ENCODE results near the gene BSCL2. TPM values are rescaled to one million over a fixed set of nuclear protein-coding genes. Genes with fewer than 3 reads are reported as not detected.

Gene BSCL2
- total and polyA plus RNA-seq, 12 donors, result 8.5 to 83.0 (median 19.7) TPM

Other genes starting within 250 kb of the BSCL2 start
- gene AHNAK, start 160.6 kb downstream of the BSCL2 start, total RNA-seq, result 100 to 1,000 TPM; 259 to 447 (median 386) TPM
- 100 to 1,000 TPM; 101 to 113 TPM for gene AHNAK, start 160.6 kb downstream of the BSCL2 start, polyA plus RNA-seq
- 1,000 to 10,000 TPM in 5 of 10 donors, 100 to 1,000 TPM in 5; 784 to 1,131 (median 1,002) TPM for gene EEF1G, start 133.5 kb downstream of the BSCL2 start, total RNA-seq
- gene EEF1G, start 133.5 kb downstream of the BSCL2 start, polyA plus RNA-seq, result 1,000 to 10,000 TPM in 1 of 2 donors, 100 to 1,000 TPM in 1; 555 to 1,173 TPM
- gene TUT1, start 115.9 kb downstream of the BSCL2 start, total RNA-seq, result 10 to 100 TPM in 8 of 10 donors, 1 to 10 TPM in 2; 8.2 to 17.9 (median 12.3) TPM
- 10 to 100 TPM in 1 of 2 donors, 1 to 10 TPM in 1; 9.3 to 19.2 TPM for gene TUT1, start 115.9 kb downstream of the BSCL2 start, polyA plus RNA-seq
- 10 to 100 TPM; 25.0 to 45.3 (median 29.8) TPM for gene MTA2, start 105.6 kb downstream of the BSCL2 start, total RNA-seq
- gene MTA2, start 105.6 kb downstream of the BSCL2 start, polyA plus RNA-seq, result 10 to 100 TPM; 22.1 to 35.3 TPM
- gene EML3, start 94.6 kb downstream of the BSCL2 start, total RNA-seq, result 10 to 100 TPM in 8 of 10 donors, 1 to 10 TPM in 2; 7.7 to 27.2 (median 15.2) TPM
- gene EML3, start 94.6 kb downstream of the BSCL2 start, polyA plus RNA-seq, result 10 to 100 TPM; 18.9 to 50.4 TPM
- gene ROM1, start 94.2 kb downstream of the BSCL2 start, total RNA-seq, result 1 to 10 TPM in 8 of 10 donors, under 1 TPM in 2; 0.81 to 4.4 (median 1.8) TPM
- gene ROM1, start 94.2 kb downstream of the BSCL2 start, polyA plus RNA-seq, result 1 to 10 TPM; 5.3 to 6.6 TPM
- gene B3GAT3, start 85.4 kb downstream of the BSCL2 start, total RNA-seq, result 10 to 100 TPM in 7 of 10 donors, 1 to 10 TPM in 3; 6.8 to 20.7 (median 10.6) TPM
- gene B3GAT3, start 85.4 kb downstream of the BSCL2 start, polyA plus RNA-seq, result 10 to 100 TPM; 29.5 to 41.2 TPM
- gene GANAB, start 60.8 kb downstream of the BSCL2 start, total RNA-seq, result 100 to 1,000 TPM in 3 of 10 donors, 10 to 100 TPM in 7; 84.0 to 148 (median 96.7) TPM
- gene GANAB, start 60.8 kb downstream of the BSCL2 start, polyA plus RNA-seq, result 10 to 100 TPM; 53.2 to 87.2 TPM
- 10 to 100 TPM in 8 of 10 donors, 1 to 10 TPM in 2; 9.7 to 15.0 (median 10.9) TPM for gene INTS5, start 54.1 kb downstream of the BSCL2 start, total RNA-seq
- gene INTS5, start 54.1 kb downstream of the BSCL2 start, polyA plus RNA-seq, result 1 to 10 TPM; 2.8 to 8.3 TPM
- gene C11orf98, start 42.2 kb downstream of the BSCL2 start, total RNA-seq, result 10 to 100 TPM; 25.8 to 41.5 (median 30.0) TPM
- 100 to 1,000 TPM in 1 of 2 donors, 10 to 100 TPM in 1; 75.9 to 210 TPM for gene C11orf98, start 42.2 kb downstream of the BSCL2 start, polyA plus RNA-seq
- gene CSKMT, start 42.1 kb downstream of the BSCL2 start, total RNA-seq, result 1 to 10 TPM; 2.4 to 7.7 (median 4.2) TPM
- gene CSKMT, start 42.1 kb downstream of the BSCL2 start, polyA plus RNA-seq, result 10 to 100 TPM in 1 of 2 donors, 1 to 10 TPM in 1; 8.8 to 15.7 TPM
- gene UQCC3, start 35.8 kb downstream of the BSCL2 start, total RNA-seq, result 1 to 10 TPM; 3.9 to 9.5 (median 5.5) TPM
- 10 to 100 TPM; 18.0 to 23.0 TPM for gene UQCC3, start 35.8 kb downstream of the BSCL2 start, polyA plus RNA-seq
- gene LBHD1, start 35.2 kb downstream of the BSCL2 start, total RNA-seq, result 1 to 10 TPM; 1.6 to 4.9 (median 3.0) TPM
- gene LBHD1, start 35.2 kb downstream of the BSCL2 start, polyA plus RNA-seq, result 1 to 10 TPM; 1.6 to 6.4 TPM
- 100 to 1,000 TPM in 1 of 10 donors, 10 to 100 TPM in 9; 57.8 to 100 (median 81.2) TPM for gene UBXN1, start 28.4 kb downstream of the BSCL2 start, total RNA-seq
- 100 to 1,000 TPM in 1 of 2 donors, 10 to 100 TPM in 1; 83.1 to 175 TPM for gene UBXN1, start 28.4 kb downstream of the BSCL2 start, polyA plus RNA-seq
- 1 to 10 TPM; 2.0 to 9.5 (median 2.6) TPM for gene LRRN4CL, start 17.9 kb downstream of the BSCL2 start, total RNA-seq
- 1 to 10 TPM; 1.9 to 2.8 TPM for gene LRRN4CL, start 17.9 kb downstream of the BSCL2 start, polyA plus RNA-seq
- under 1 TPM in 4 of 10 donors, not detected in 6; 0.26 to 0.34 (median 0.31) TPM for gene GNG3, start 252 bp upstream of the BSCL2 start, total RNA-seq
- under 1 TPM in 1 of 2 donors, not detected in 1; 0.16 TPM for gene GNG3, start 252 bp upstream of the BSCL2 start, polyA plus RNA-seq
- gene HNRNPUL2, start 20.0 kb upstream of the BSCL2 start, total RNA-seq, result 10 to 100 TPM; 26.9 to 40.9 (median 33.4) TPM
- gene HNRNPUL2, start 20.0 kb upstream of the BSCL2 start, polyA plus RNA-seq, result 10 to 100 TPM; 21.4 to 35.3 TPM
- 10 to 100 TPM in 9 of 10 donors, 1 to 10 TPM in 1; 9.4 to 16.2 (median 12.9) TPM for gene TTC9C, start 21.1 kb upstream of the BSCL2 start, total RNA-seq
- gene TTC9C, start 21.1 kb upstream of the BSCL2 start, polyA plus RNA-seq, result 10 to 100 TPM; 20.3 to 20.8 TPM
- 10 to 100 TPM in 4 of 10 donors, 1 to 10 TPM in 6; 7.5 to 14.9 (median 9.6) TPM for gene ZBTB3, start 46.7 kb upstream of the BSCL2 start, total RNA-seq
- 1 to 10 TPM; 2.2 to 8.6 TPM for gene ZBTB3, start 46.7 kb upstream of the BSCL2 start, polyA plus RNA-seq
- 10 to 100 TPM; 30.9 to 57.0 (median 42.9) TPM for gene POLR2G, start 54.2 kb upstream of the BSCL2 start, total RNA-seq
- 100 to 1,000 TPM in 1 of 2 donors, 10 to 100 TPM in 1; 42.1 to 134 TPM for gene POLR2G, start 54.2 kb upstream of the BSCL2 start, polyA plus RNA-seq
- gene TAF6L, start 64.0 kb upstream of the BSCL2 start, total RNA-seq, result 10 to 100 TPM in 3 of 10 donors, 1 to 10 TPM in 7; 7.7 to 14.7 (median 9.0) TPM
- gene TAF6L, start 64.0 kb upstream of the BSCL2 start, polyA plus RNA-seq, result 10 to 100 TPM; 12.7 to 18.9 TPM
- gene TMEM179B, start 80.0 kb upstream of the BSCL2 start, total RNA-seq, result 10 to 100 TPM in 8 of 10 donors, 1 to 10 TPM in 2; 9.4 to 27.2 (median 17.4) TPM
- 10 to 100 TPM; 24.8 to 54.4 TPM for gene TMEM179B, start 80.0 kb upstream of the BSCL2 start, polyA plus RNA-seq
- gene TMEM223, start 84.6 kb upstream of the BSCL2 start, total RNA-seq, result 10 to 100 TPM; 21.9 to 28.6 (median 23.5) TPM
- 10 to 100 TPM; 30.9 to 75.3 TPM for gene TMEM223, start 84.6 kb upstream of the BSCL2 start, polyA plus RNA-seq
- gene NXF1, start 98.0 kb upstream of the BSCL2 start, total RNA-seq, result 10 to 100 TPM; 28.3 to 58.7 (median 36.7) TPM
- 10 to 100 TPM; 66.6 to 96.7 TPM for gene NXF1, start 98.0 kb upstream of the BSCL2 start, polyA plus RNA-seq
- 10 to 100 TPM; 16.8 to 27.0 (median 19.0) TPM for gene STX5, start 124.6 kb upstream of the BSCL2 start, total RNA-seq
- gene STX5, start 124.6 kb upstream of the BSCL2 start, polyA plus RNA-seq, result 10 to 100 TPM; 13.6 to 31.9 TPM
- gene TEX54, start 125.4 kb upstream of the BSCL2 start, total RNA-seq, result not detected
- gene TEX54, start 125.4 kb upstream of the BSCL2 start, polyA plus RNA-seq, result not detected
- gene WDR74, start 132.2 kb upstream of the BSCL2 start, total RNA-seq, result 10 to 100 TPM; 17.7 to 31.2 (median 22.9) TPM
- gene WDR74, start 132.2 kb upstream of the BSCL2 start, polyA plus RNA-seq, result 10 to 100 TPM; 48.3 to 62.4 TPM
- 10 to 100 TPM; 32.0 to 78.4 (median 42.6) TPM for gene SLC3A2, start 173.5 kb upstream of the BSCL2 start, total RNA-seq
- gene SLC3A2, start 173.5 kb upstream of the BSCL2 start, polyA plus RNA-seq, result 100 to 1,000 TPM in 1 of 2 donors, 10 to 100 TPM in 1; 36.2 to 110 TPM
- not detected for gene CHRM1, start 213.9 kb upstream of the BSCL2 start, total RNA-seq
- gene CHRM1, start 213.9 kb upstream of the BSCL2 start, polyA plus RNA-seq, result not detected

Data from heart right ventricle (tissue), 12 donors.